Left lung (tissue), 10 donors: ENCODE data around the gene CAPZB. TPM values are rescaled to one million over a fixed set of nuclear protein-coding genes. Genes with fewer than 3 reads are reported as not detected.

Experiments used
- ATAC-seq: fragments of 200-7000 bp; cut with Tn5 transposase; one replicate; pipeline ENCODE4 v1.9.1; 2020; ENCODE audit warnings: moderate library complexity
- DNase-seq, 4 donors: peaks; one replicate each; pipeline ENCODE4 v3.0.0-alpha.2; 2013 to 2020
- H3K27ac ChIP-seq, 2 donors: fragments of 200-600 bp; sonication (generic) in 1 of 2; one replicate each; pipeline versions ENCODE4 v1.5.0 to v1.8.0; 2020 to 2021
- H3K27me3 ChIP-seq, 2 donors: fragments of 200-600 bp; sonication (generic) in 1 of 2; one replicate each; pipeline versions ENCODE4 v1.5.0 to v1.8.0; 2020 to 2021
- H3K36me3 ChIP-seq, 2 donors: fragments of 200-600 bp; sonication (generic) in 1 of 2; one replicate each; pipeline versions ENCODE4 v1.5.0 to v1.8.0; 2020 to 2021
- H3K4me1 ChIP-seq, 2 donors: fragments of 200-600 bp; one replicate each; pipeline ENCODE4 v1.8.0; 2021
- H3K4me3 ChIP-seq, 2 donors: fragments of 200-600 bp; sonication (generic) in 1 of 2; one replicate each; pipeline versions ENCODE4 v1.5.0 to v1.8.0; 2020 to 2021; ENCODE audit warnings: mild to moderate bottlenecking in 1 of 2
- H3K9me3 ChIP-seq, 2 donors: fragments of 200-600 bp; sonication (generic) in 1 of 2; one replicate each; pipeline versions ENCODE4 v1.5.0 to v1.8.0; 2020 to 2021
- intact Hi-C, 2 donors: fragments of 100-400 bp; cut with DNase I; formaldehyde crosslinking; loops; one replicate each; pipeline versions ENCODE4 v1.11.2 to v1.14.2; 2022
- polyA plus RNA-seq, 6 donors: library from polyadenylated mRNA; unstranded; fragments of 120-200 nt; gene quantifications; one replicate each; pipeline ENCODE4 v1.2.1, GENCODE V29; 2013; ENCODE audit not compliant: insufficient read length in 6 of 6
- total RNA-seq, 2 donors: library from RNA; stranded (reverse); fragmentation: NEBNext Ultra II Directional; extraction: Animal tissue kit (Norgen Biotek cat#: 25700); gene quantifications; one replicate each; pipeline ENCODE4 v1.2.1, GENCODE V29; 2021
- TF ChIP-seq, protein P1 (sequence below), 2 donors: fragments of 200-600 bp; sonication (generic) in 1 of 2; IDR thresholded peaks; one replicate each; pipeline versions ENCODE4 v1.5.0 to v1.8.0; 2021; ENCODE audit warnings: antibody characterized with exemption in 2 of 2
- donor health status: DM: no; HTN: yes; CAD: no.
- donor health status: DM: no; HTN: no; CAD: no.

Gene CAPZB
- total and polyA plus RNA-seq, 8 donors = 223 to 327 (median 256) TPM

- DNase-seq = no peak
- no peak for ATAC-seq
- peak overlapping the region in 1 of 2 donors; percentile 68 for H3K27ac ChIP-seq
Observed at GRCh38 chr1:19443326-19443725, 42.0 kb downstream of the CAPZB start.

GRCh38 chr1:19442154-19443096, 42.9 kb downstream of the CAPZB start:
- DNase-seq (peak in 2 of 4 donors; percentile 71 to 77), ATAC-seq (no peak)
- Histone ChIP-seq H3K36me3 (no peaks in the 10 kb centered on the region), H3K27me3 (no peaks in the 10 kb centered on the region), H3K4me1 (peaks cover 36 to 74% of the 10 kb centered on the region in 2 donors), H3K4me3 (no peak overlapping the region), H3K9me3 (no peaks in the 10 kb centered on the region), H3K27ac (peak overlapping the region; percentile 38 to 68)
- TF ChIP-seq, protein P1, sequence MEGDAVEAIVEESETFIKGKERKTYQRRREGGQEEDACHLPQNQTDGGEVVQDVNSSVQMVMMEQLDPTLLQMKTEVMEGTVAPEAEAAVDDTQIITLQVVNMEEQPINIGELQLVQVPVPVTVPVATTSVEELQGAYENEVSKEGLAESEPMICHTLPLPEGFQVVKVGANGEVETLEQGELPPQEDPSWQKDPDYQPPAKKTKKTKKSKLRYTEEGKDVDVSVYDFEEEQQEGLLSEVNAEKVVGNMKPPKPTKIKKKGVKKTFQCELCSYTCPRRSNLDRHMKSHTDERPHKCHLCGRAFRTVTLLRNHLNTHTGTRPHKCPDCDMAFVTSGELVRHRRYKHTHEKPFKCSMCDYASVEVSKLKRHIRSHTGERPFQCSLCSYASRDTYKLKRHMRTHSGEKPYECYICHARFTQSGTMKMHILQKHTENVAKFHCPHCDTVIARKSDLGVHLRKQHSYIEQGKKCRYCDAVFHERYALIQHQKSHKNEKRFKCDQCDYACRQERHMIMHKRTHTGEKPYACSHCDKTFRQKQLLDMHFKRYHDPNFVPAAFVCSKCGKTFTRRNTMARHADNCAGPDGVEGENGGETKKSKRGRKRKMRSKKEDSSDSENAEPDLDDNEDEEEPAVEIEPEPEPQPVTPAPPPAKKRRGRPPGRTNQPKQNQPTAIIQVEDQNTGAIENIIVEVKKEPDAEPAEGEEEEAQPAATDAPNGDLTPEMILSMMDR (IDR thresholded peaks at IDR 0.05) = no peak
- intact Hi-C loops = no loop called here

More at GRCh38 chr1:19443326-19443725, 42.0 kb downstream of the CAPZB start:
- Histone ChIP-seq H3K9me3 (no peaks in the 10 kb centered on the region), H3K4me1 (peaks cover 28 to 74% of the 10 kb centered on the region in 2 donors), H3K4me3 (no peak overlapping the region), H3K27me3 (no peaks in the 10 kb centered on the region), H3K36me3 (peaks cover 0 to 9% of the 10 kb centered on the region in 2 donors)
- intact Hi-C loops = no loop called here
- TF ChIP-seq, protein P1 (IDR thresholded peaks at IDR 0.05) = no peak

DNA sequence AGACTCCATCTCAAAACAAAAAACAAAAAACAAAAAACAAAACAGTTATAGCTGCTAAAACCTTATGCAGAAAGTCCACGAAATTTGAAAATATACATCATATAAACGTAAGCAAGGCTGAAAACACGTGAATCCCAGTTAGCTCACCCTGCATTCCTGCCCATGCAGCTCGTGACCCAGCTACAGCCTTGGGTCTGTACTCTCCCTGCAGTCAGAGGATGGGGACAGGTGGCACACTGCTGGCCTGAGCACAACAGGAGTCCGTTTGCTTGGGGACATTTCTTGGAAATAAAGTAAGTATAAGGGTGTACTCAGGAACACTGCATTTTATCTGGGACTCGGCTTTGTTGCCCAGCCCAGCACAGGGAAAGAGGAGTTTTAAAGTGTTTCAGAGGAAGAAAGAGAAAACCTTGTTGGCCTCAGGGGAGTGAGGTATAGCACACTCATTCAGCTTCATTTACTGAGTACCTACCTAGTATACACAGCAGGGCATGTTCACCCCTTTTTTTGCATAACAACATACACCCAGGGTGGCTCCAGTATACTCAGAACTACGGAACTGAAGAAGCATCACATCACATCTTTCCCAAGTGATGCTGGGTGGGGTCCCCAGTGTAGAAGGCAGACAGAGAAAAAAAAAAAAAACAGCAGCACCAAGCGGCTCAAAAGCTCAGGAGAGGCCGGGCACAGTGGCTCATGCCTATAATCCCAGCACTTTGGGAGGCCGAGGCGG, 44.1 kb downstream of the CAPZB start:
- no peak for ATAC-seq

GRCh38 chr1:19439464-19440171, 45.7 kb downstream of the CAPZB start:
- Histone ChIP-seq H3K27ac (peak overlapping the region; percentile 75 to 79), H3K4me1 (peaks cover 55 to 83% of the 10 kb centered on the region in 2 donors), H3K27me3 (no peaks in the 10 kb centered on the region), H3K9me3 (no peaks in the 10 kb centered on the region), H3K36me3 (no peaks in the 10 kb centered on the region), H3K4me3 (no peak overlapping the region)
- TF ChIP-seq, protein P1 (IDR thresholded peaks at IDR 0.05) = no peak
- DNase-seq (no peak), ATAC-seq (no peak)
- intact Hi-C loops = no loop called here

More for the DNA sequence above, 44.1 kb downstream of the CAPZB start:
- Histone ChIP-seq H3K27ac (peak overlapping the region in 1 of 2 donors; percentile 3), H3K27me3 (no peaks in the 10 kb centered on the region), H3K4me1 (peaks cover 47 to 77% of the 10 kb centered on the region in 2 donors), H3K4me3 (no peak overlapping the region), H3K9me3 (no peaks in the 10 kb centered on the region), H3K36me3 (no peaks in the 10 kb centered on the region)
- intact Hi-C loops = no loop called here
- TF ChIP-seq, protein P1 (IDR thresholded peaks at IDR 0.05) = no peak
- no peak for DNase-seq
